K562 (cell line): Measurements from ENCODE around the gene ZNF438. TPM values are rescaled to one million over a fixed set of nuclear protein-coding genes. Genes with fewer than 3 reads are reported as not detected.
A peak's percentile ranks its signal among the peaks of the same experiment; 100 is the strongest.

Source experiments
- CSDE1 ChIP-seq, 2 experiments: fragments of 450-650 bp; IDR thresholded peaks; 2 replicates each; pipeline ENCODE4 v1.6.1; 2016; ENCODE audit warnings: mild to moderate bottlenecking in 1 of 2
- CTBP1 ChIP-seq: fragments of 450-650 bp; IDR thresholded peaks from 2 replicates; pipeline ENCODE4 v1.6.1; 2016; ENCODE audit warnings: borderline replicate concordance
- HDAC1 ChIP-seq, 2 experiments: fragments of 450-650 bp; IDR thresholded peaks; 2 replicates each; pipeline ENCODE4 v1.6.1; 2016 to 2017; ENCODE audit warnings: inconsistent platforms in 1 of 2, mild to moderate bottlenecking in 1 of 2, moderate library complexity in 1 of 2
- ILK ChIP-seq: fragments of 450-650 bp; IDR thresholded peaks from 2 replicates; pipeline ENCODE4 v1.6.1; 2016; ENCODE audit warnings: missing genetic modification characterization, low read depth, mild to moderate bottlenecking, missing compliant biosample characterization, moderate library complexity, borderline replicate concordance
- NFE2 ChIP-seq: IDR thresholded peaks from 2 replicates; pipeline ENCODE4 v1.6.1; 2014; ENCODE audit warnings: antibody characterized with exemption, low read depth
- PHF21A ChIP-seq: fragments of 450-650 bp; IDR thresholded peaks from 2 replicates; pipeline ENCODE4 v1.6.1; 2017; ENCODE audit warnings: low read depth, borderline replicate concordance
- RBM15 ChIP-seq: fragments of 200-400 bp; formaldehyde crosslinking; IDR thresholded peaks from 2 replicates; pipeline ENCODE4 v1.6.1; 2018; ENCODE audit warnings: mild to moderate bottlenecking, low read length, moderate library complexity; ENCODE audit not compliant: insufficient read depth
- RHOXF2B ChIP-seq: fragments of 250-450 bp; sonication (Bioruptor Pico); conservative IDR thresholded peaks from 2 replicates; pipeline ENCODE4 v1.5.1; 2021
- RNF2 ChIP-seq: sonication (generic); IDR thresholded peaks from 2 replicates; pipeline ENCODE4 v1.6.1; 2016
- SAFB ChIP-seq: fragments of 200-400 bp; formaldehyde crosslinking; IDR thresholded peaks from 2 replicates; pipeline ENCODE4 v1.6.1; 2017; ENCODE audit warnings: low read depth, low read length, borderline replicate concordance
- TFAM ChIP-seq: fragments of 250-450 bp; sonication (Bioruptor Pico); conservative IDR thresholded peaks from 2 replicates; pipeline ENCODE4 v1.5.0; 2021; ENCODE audit warnings: mild to moderate bottlenecking, moderate library complexity
- ZNF696 ChIP-seq: fragments of 250-450 bp; sonication (Bioruptor Pico); conservative IDR thresholded peaks from 2 replicates; pipeline ENCODE4 v1.4.0; 2020; ENCODE audit warnings: mild to moderate bottlenecking, moderate library complexity
- polyA plus RNA-seq, 8 experiments: library from polyadenylated mRNA; depleted of rRNA in 4 of 8; stranded (reverse) in 5 of 8; unstranded in 3 of 8; fragments of >200 nt; fragmentation: Nextera tagmentation in 2 of 8; fragmentation: Illumina TruSeq in 1 of 8; extraction: Ambion mirVana in 2 of 8; extraction: Trizol in 1 of 8; gene quantifications; 2 replicates each; pipeline versions ENCODE4 v1.2.1 to v1.2.3, GENCODE V29; 2011 to 2014; ENCODE audit warnings: inconsistent platforms in 1 of 8, missing spikeins in 1 of 8
- total RNA-seq, 7 experiments: library from RNA; depleted of rRNA in 6 of 7; stranded (reverse); fragments of >200 nt in 6 of 7; fragmentation: Illumina TruSeq in 2 of 7; extraction: Trizol in 2 of 7; gene quantifications; 2 replicates each; pipeline versions ENCODE4 v1.2.1 to v1.2.3, GENCODE V29; 2011 to 2021; ENCODE audit warnings: low replicate concordance in 1 of 7
- TF ChIP-seq, protein P1 (sequence below), 2 experiments: fragments of 450-650 bp in 1 of 2; sonication (generic) in 1 of 2; formaldehyde crosslinking in 1 of 2; IDR thresholded peaks; 2 replicates each; pipeline versions ENCODE4 v1.7.1 to v1.9.0; 2016 to 2022; ENCODE audit warnings: inconsistent platforms in 1 of 2, mild to moderate bottlenecking in 1 of 2, missing genetic modification reagents in 1 of 2
- TF ChIP-seq, protein P2 (sequence below): sonication (generic); formaldehyde crosslinking; IDR thresholded peaks from 2 replicates; pipeline ENCODE4 v1.8.0; 2022; ENCODE audit warnings: missing genetic modification reagents, mild to moderate bottlenecking, borderline replicate concordance
- TF ChIP-seq, protein P3 (sequence below): fragments of 250-450 bp; sonication (Bioruptor Pico); IDR thresholded peaks from 2 replicates; pipeline ENCODE4 v1.8.0; 2021; ENCODE audit warnings: borderline replicate concordance, mild to moderate bottlenecking, moderate library complexity; ENCODE audit not compliant: poor library complexity, severe bottlenecking
- TF ChIP-seq, protein P4 (sequence below): sonication (generic); formaldehyde crosslinking; IDR thresholded peaks from 2 replicates; pipeline ENCODE4 v1.8.0; 2022; ENCODE audit warnings: missing genetic modification reagents, mild to moderate bottlenecking, moderate library complexity, borderline replicate concordance

The ZNF438 gene
- total and polyA plus RNA-seq, 9 of the 15 experiments (the other 6 are each of a cell fraction or from before 2014, with no cell fraction given) = 0.45 to 1.5 (median 0.91) TPM

- TF ChIP-seq, protein P1, sequence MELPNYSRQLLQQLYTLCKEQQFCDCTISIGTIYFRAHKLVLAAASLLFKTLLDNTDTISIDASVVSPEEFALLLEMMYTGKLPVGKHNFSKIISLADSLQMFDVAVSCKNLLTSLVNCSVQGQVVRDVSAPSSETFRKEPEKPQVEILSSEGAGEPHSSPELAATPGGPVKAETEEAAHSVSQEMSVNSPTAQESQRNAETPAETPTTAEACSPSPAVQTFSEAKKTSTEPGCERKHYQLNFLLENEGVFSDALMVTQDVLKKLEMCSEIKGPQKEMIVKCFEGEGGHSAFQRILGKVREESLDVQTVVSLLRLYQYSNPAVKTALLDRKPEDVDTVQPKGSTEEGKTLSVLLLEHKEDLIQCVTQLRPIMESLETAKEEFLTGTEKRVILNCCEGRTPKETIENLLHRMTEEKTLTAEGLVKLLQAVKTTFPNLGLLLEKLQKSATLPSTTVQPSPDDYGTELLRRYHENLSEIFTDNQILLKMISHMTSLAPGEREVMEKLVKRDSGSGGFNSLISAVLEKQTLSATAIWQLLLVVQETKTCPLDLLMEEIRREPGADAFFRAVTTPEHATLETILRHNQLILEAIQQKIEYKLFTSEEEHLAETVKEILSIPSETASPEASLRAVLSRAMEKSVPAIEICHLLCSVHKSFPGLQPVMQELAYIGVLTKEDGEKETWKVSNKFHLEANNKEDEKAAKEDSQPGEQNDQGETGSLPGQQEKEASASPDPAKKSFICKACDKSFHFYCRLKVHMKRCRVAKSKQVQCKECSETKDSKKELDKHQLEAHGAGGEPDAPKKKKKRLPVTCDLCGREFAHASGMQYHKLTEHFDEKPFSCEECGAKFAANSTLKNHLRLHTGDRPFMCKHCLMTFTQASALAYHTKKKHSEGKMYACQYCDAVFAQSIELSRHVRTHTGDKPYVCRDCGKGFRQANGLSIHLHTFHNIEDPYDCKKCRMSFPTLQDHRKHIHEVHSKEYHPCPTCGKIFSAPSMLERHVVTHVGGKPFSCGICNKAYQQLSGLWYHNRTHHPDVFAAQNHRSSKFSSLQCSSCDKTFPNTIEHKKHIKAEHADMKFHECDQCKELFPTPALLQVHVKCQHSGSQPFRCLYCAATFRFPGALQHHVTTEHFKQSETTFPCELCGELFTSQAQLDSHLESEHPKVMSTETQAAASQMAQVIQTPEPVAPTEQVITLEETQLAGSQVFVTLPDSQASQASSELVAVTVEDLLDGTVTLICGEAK (IDR thresholded peaks at IDR 0.05) = no peak
- TF ChIP-seq, protein P1 (CRISPR knock-in tag; IDR thresholded peaks at IDR 0.05) = no peak
- TF ChIP-seq, protein P2, sequence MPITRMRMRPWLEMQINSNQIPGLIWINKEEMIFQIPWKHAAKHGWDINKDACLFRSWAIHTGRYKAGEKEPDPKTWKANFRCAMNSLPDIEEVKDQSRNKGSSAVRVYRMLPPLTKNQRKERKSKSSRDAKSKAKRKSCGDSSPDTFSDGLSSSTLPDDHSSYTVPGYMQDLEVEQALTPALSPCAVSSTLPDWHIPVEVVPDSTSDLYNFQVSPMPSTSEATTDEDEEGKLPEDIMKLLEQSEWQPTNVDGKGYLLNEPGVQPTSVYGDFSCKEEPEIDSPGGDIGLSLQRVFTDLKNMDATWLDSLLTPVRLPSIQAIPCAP = no peak
- TF ChIP-seq, protein P3, sequence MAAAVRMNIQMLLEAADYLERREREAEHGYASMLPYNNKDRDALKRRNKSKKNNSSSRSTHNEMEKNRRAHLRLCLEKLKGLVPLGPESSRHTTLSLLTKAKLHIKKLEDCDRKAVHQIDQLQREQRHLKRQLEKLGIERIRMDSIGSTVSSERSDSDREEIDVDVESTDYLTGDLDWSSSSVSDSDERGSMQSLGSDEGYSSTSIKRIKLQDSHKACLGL (CRISPR knock-in tag) = no peak
- TF ChIP-seq RBM15 = no peak
- TF ChIP-seq RNF2 = 0 out of 2 replicates have a peak, but pooled peaks have one; percentile 21
- no peak for TF ChIP-seq RHOXF2B (CRISPR knock-in tag)
- TF ChIP-seq TFAM (CRISPR knock-in tag) = no peak
- TF ChIP-seq SAFB = peak; percentile 52; the same call in 1 of the 2 replicates
- TF ChIP-seq, protein P4, sequence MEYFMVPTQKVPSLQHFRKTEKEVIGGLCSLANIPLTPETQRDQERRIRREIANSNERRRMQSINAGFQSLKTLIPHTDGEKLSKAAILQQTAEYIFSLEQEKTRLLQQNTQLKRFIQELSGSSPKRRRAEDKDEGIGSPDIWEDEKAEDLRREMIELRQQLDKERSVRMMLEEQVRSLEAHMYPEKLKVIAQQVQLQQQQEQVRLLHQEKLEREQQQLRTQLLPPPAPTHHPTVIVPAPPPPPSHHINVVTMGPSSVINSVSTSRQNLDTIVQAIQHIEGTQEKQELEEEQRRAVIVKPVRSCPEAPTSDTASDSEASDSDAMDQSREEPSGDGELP (CRISPR knock-in tag) = peak; percentile 84
- TF ChIP-seq ILK (tag) = no peak
- TF ChIP-seq PHF21A = peak; percentile 34; the same call in 1 of the 2 replicates
- TF ChIP-seq CSDE1 (IDR thresholded peaks at IDR 0.05) = no peak; a peak in 1 of 4 replicates
- TF ChIP-seq CTBP1 = peak; percentile 85
- TF ChIP-seq ZNF696 (CRISPR knock-in tag) = no peak
- no peak for TF ChIP-seq NFE2
- TF ChIP-seq HDAC1 (IDR thresholded peaks at IDR 0.05) = peak in 1 of 2 experiments; percentile 57; a peak in 2 of 4 replicates
Observed at GRCh38 chr10:31031558-31032257, at the start of gene ZNF438 (continued).
